Neuronal stem cell (in vitro differentiated cells): ENCODE results near the gene COTL1.
"Not testable (repeated sequence)": the region's sequence is repeated elsewhere in the genome, so short reads cannot be mapped to it uniquely, and the experiment has no call there.

Source experiments
- DNase-seq: peaks from one replicate; pipeline ENCODE4 v3.0.0-alpha.2; 2013; ENCODE audit warnings: low spot score
- H2AFZ ChIP-seq: one replicate; pipeline ENCODE4 v1.6.1; 2013; ENCODE audit warnings: mild to moderate bottlenecking, low read length, inconsistent platforms
- H2AK5ac ChIP-seq: 2 replicates; pipeline ENCODE4 v1.6.1; 2013; ENCODE audit warnings: low read depth, mild to moderate bottlenecking, inconsistent platforms, low read length, moderate library complexity, mixed read lengths
- H2BK120ac ChIP-seq: 2 replicates; pipeline ENCODE4 v1.6.1; 2013; ENCODE audit warnings: low read depth, mild to moderate bottlenecking, inconsistent platforms, low read length, moderate library complexity, mixed read lengths
- H2BK12ac ChIP-seq: one replicate; pipeline ENCODE4 v1.6.1; 2013; ENCODE audit warnings: low read length, inconsistent platforms
- H2BK15ac ChIP-seq: 2 replicates; pipeline ENCODE4 v1.6.1; 2013; ENCODE audit warnings: mild to moderate bottlenecking, low read length, inconsistent platforms, mixed read lengths
- H2BK5ac ChIP-seq: one replicate; pipeline ENCODE4 v1.6.1; 2013; ENCODE audit warnings: inconsistent platforms, mild to moderate bottlenecking, low read length, moderate library complexity
- H3K14ac ChIP-seq: one replicate; pipeline ENCODE4 v1.6.1; 2013; ENCODE audit warnings: low read length, inconsistent platforms
- H3K18ac ChIP-seq: 2 replicates; pipeline ENCODE4 v1.6.1; 2013; ENCODE audit warnings: low read length, inconsistent platforms
- H3K23ac ChIP-seq: 2 replicates; pipeline ENCODE4 v1.6.1; 2013; ENCODE audit warnings: low read depth, mild to moderate bottlenecking, mixed read lengths, low read length, inconsistent platforms; ENCODE audit not compliant: poor library complexity
- H3K27ac ChIP-seq: replicated peaks from 3 replicates; pipeline ENCODE4 v1.5.1; 2013; ENCODE audit warnings: low read length, inconsistent platforms
- H3K27me3 ChIP-seq, 3 experiments: 2 replicates each; pipeline ENCODE4 v1.6.1; 2013; ENCODE audit warnings: low read length in 3 of 3, mild to moderate bottlenecking in 2 of 3, inconsistent platforms in 1 of 3, low read depth in 1 of 3, mixed read lengths in 1 of 3, moderate library complexity in 1 of 3; ENCODE audit not compliant: control insufficient read depth in 3 of 3, insufficient read depth in 3 of 3
- H3K36me3 ChIP-seq, 2 donors: replicated peaks in 1 of 2; 2 replicates each; pipeline ENCODE4 v1.6.1; 2013; ENCODE audit warnings: low read length in 2 of 2; ENCODE audit not compliant: control insufficient read depth in 2 of 2, insufficient read depth in 2 of 2
- H3K4ac ChIP-seq: 2 replicates; pipeline ENCODE4 v1.6.1; 2013; ENCODE audit warnings: inconsistent platforms, mild to moderate bottlenecking, low read length, moderate library complexity
- H3K4me1 ChIP-seq, 2 donors: 1 replicate in 1 of 2; 2 replicates in 1 of 2; pipeline ENCODE4 v1.6.1; 2013; ENCODE audit warnings: low read length in 2 of 2, low read depth in 1 of 2; ENCODE audit not compliant: control insufficient read depth in 2 of 2, insufficient read depth in 1 of 2
- H3K4me2 ChIP-seq: one replicate; pipeline ENCODE4 v1.6.1; 2013; ENCODE audit warnings: mild to moderate bottlenecking, low read length, inconsistent platforms; ENCODE audit not compliant: insufficient read depth, poor library complexity, severe bottlenecking
- H3K4me3 ChIP-seq, 2 donors: 2 replicates each; pipeline ENCODE4 v1.5.1; 2013; ENCODE audit warnings: low read length in 2 of 2, mild to moderate bottlenecking in 2 of 2, inconsistent platforms in 1 of 2, moderate library complexity in 1 of 2
- H3K79me1 ChIP-seq: one replicate; pipeline ENCODE4 v1.6.1; 2013; ENCODE audit warnings: low read depth, mild to moderate bottlenecking, inconsistent platforms, low read length, moderate library complexity
- H3K9ac ChIP-seq: one replicate; pipeline ENCODE4 v1.6.1; 2013; ENCODE audit warnings: mild to moderate bottlenecking, low read depth, low read length, inconsistent platforms; ENCODE audit not compliant: poor library complexity
- H3K9me3 ChIP-seq, 2 donors: replicated peaks in 1 of 2; 2 replicates each; pipeline versions ENCODE3 to v1.6.1; 2013; ENCODE audit warnings: low read length in 2 of 2, mild to moderate bottlenecking in 2 of 2, inconsistent platforms in 1 of 2, low read depth in 1 of 2, mixed read lengths in 1 of 2, moderate library complexity in 1 of 2; ENCODE audit not compliant: control insufficient read depth in 2 of 2, insufficient read depth in 1 of 2
- H4K8ac ChIP-seq: one replicate; pipeline ENCODE4 v1.6.1; 2013; ENCODE audit warnings: low read depth, mild to moderate bottlenecking, inconsistent platforms, low read length, moderate library complexity
- H4K91ac ChIP-seq: one replicate; pipeline ENCODE4 v1.6.1; 2013; ENCODE audit warnings: low read length, low read depth, mild to moderate bottlenecking, inconsistent platforms; ENCODE audit not compliant: poor library complexity
- WGBS, 2 donors: extraction: QIAGEN DNeasy Blood & Tissue Kit; methylation state at CpG; one replicate each; pipeline ENCODE4 v1.1.7; 2013; ENCODE audit warnings: missing lambda C conversion rate in 2 of 2, mixed read lengths in 1 of 2; ENCODE audit not compliant: insufficient read length in 2 of 2, insufficient replicate concordance in 1 of 2; ENCODE audit errors: extremely low coverage in 2 of 2; 5-methylcytosine and 5-hydroxymethylcytosine counted together

COTL1 gene

DNA sequence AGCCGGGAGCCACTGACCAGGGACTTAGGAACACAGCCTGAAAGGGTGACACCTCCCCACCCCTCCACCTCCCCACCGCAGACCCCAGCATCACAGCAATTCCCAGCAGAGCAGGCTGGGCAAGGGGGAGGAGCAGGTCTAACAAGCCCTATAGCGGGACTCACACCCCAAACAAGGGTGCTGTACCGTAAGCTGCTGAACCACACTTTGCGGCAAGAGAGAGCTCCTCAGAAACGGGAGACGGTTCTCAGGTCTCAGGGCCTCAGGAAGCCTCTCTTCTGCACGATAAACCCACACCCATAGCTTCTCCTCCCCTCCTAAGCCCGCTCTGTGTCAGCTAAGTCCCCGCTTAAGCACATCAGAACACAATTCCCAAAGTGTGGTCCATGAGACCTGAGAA lies 11.7 kb upstream of the COTL1 start:
- no CpG with 5 or more reads among the region's 10 CpGs for WGBS, 2 donors
- no peak for DNase-seq
- no peak overlapping the region for H2BK12ac ChIP-seq
- no peak overlapping the region for H2AFZ ChIP-seq
- H3K4ac ChIP-seq = no peak overlapping the region
- no peaks in the 10 kb centered on the region for H3K27me3 ChIP-seq
- peak overlapping the region; percentile 36 for H3K18ac ChIP-seq
- H3K23ac ChIP-seq = no peak overlapping the region
- H4K8ac ChIP-seq = no peak overlapping the region
- no peak overlapping the region for H2AK5ac ChIP-seq
- H2BK120ac ChIP-seq = no peak overlapping the region
- H3K79me1 ChIP-seq = peaks cover 2% of the 10 kb centered on the region
- no peaks in the 10 kb centered on the region for H3K9me3 ChIP-seq
- peak overlapping the region; percentile 47 for H3K14ac ChIP-seq
- H3K4me2 ChIP-seq = no peak overlapping the region
- no peak overlapping the region for H4K91ac ChIP-seq
- no peak overlapping the region for H2BK15ac ChIP-seq
- H3K4me1 ChIP-seq = peaks cover 0 to 2% of the 10 kb centered on the region in 2 donors
- no peak overlapping the region for H3K4me3 ChIP-seq
- no peak overlapping the region for H3K9ac ChIP-seq
- H2BK5ac ChIP-seq = no peak overlapping the region
- no peaks in the 10 kb centered on the region for H3K36me3 ChIP-seq
- H3K27ac ChIP-seq = no peak overlapping the region

DNA sequence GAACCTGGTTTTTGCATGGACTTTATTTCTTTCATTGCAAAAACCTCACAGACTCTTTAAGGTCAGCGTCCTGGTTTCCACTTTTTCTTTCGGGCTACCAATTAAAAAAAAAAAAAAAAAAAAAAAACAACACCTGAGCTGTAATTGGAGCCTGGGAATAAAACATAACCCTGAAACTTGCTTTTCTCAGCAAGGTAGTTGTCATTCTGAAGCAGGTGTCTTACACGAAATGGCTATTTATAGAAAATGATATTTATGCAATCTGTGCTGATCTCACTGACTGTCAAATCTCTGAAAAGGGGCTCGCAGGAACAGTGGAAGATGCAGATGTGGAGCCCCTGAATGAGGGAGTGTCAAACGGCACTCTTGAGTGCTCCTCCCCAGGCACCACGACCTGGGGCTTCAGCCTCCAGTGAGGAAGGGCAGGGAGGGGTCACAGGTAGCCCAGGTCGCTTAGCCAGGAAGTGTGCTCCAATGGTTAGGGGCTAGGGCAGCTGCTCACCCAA lies 10.4 kb upstream of the COTL1 start:
- Histone ChIP-seq H3K4me1 (peaks cover 0 to 2% of the 10 kb centered on the region in 2 donors), H3K4me2 (no peak overlapping the region)
- no CpG with 5 or more reads among the region's 7 CpGs for WGBS, 2 donors

DNA sequence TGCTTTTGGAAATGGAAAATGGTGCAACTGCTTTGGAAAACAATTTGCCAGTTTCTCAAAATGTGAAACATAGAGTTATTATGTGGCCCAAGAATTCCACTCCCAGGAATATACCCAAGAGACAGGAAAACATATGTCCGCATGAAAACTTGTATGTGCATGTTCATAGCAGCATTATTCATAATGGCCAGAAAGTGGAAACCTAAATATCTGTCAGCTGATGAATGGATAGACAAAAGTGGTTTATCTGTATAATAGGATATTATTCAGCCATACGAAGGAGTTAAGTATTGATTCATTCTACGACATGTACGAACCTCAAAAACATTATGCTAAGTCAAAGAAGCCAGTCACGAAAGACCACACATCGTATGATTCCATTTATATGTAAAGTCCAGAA lies 7.7 kb upstream of the COTL1 start:
- Histone ChIP-seq H2AFZ (no peak overlapping the region), H3K9ac (no peak overlapping the region), H3K27me3 (no peaks in the 10 kb centered on the region), H3K27ac (no peak overlapping the region), H3K79me1 (no peaks in the 10 kb centered on the region), H3K4me3 (no peak overlapping the region), H2BK12ac (no peak overlapping the region), H3K4ac (no peak overlapping the region), H2AK5ac (no peak overlapping the region), H4K8ac (no peak overlapping the region), H4K91ac (no peak overlapping the region), H3K36me3 (no peaks in the 10 kb centered on the region), H3K14ac (no peak overlapping the region), H3K23ac (no peak overlapping the region), H3K18ac (no peak overlapping the region), H3K4me2 (no peak overlapping the region), H2BK15ac (no peak overlapping the region), H3K9me3 (no peaks in the 10 kb centered on the region), H2BK5ac (no peak overlapping the region), H2BK120ac (no peak overlapping the region), H3K4me1 (peaks cover 2 to 5% of the 10 kb centered on the region in 2 donors)
- DNase-seq = no peak
- WGBS, 2 donors = no CpG with 5 or more reads among the region's 6 CpGs

More for the DNA sequence above, 10.4 kb upstream of the COTL1 start:
- Histone ChIP-seq H3K4ac (no peak overlapping the region), H3K4me3 (no peak overlapping the region), H3K18ac (no peak overlapping the region), H2BK5ac (no peak overlapping the region), H4K8ac (no peak overlapping the region), H2BK15ac (no peak overlapping the region), H3K9me3 (no peaks in the 10 kb centered on the region), H3K27ac (no peak overlapping the region), H2AFZ (no peak overlapping the region), H3K36me3 (no peaks in the 10 kb centered on the region), H3K23ac (no peak overlapping the region), H2BK120ac (no peak overlapping the region), H3K27me3 (no peaks in the 10 kb centered on the region), H3K79me1 (no peaks in the 10 kb centered on the region), H3K14ac (no peak overlapping the region), H3K9ac (no peak overlapping the region), H4K91ac (no peak overlapping the region), H2AK5ac (no peak overlapping the region), H2BK12ac (no peak overlapping the region)
- DNase-seq = no peak

DNA sequence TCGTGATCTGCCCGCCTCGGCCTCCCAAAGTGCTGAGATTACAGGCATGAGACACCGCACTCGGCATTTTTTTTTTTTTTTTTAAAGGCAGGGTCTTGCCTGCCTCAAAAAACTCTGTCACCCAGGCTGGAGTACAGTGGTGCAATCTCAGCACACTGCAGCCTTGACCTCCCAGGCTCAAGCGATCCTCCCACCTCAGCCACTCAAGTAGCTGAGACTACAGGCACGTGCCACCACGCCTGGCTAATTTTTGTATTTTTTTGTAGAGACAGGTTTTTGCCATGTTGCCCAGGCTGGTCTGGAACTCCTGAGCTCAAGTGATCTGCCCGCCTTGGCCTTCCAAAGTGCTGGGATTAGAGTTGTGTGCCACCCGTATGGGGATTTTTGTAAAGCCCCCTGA lies 3.0 kb upstream of the COTL1 start:
- WGBS, 2 donors = no CpG with 5 or more reads among the region's 10 CpGs

More for the DNA sequence above, 3.0 kb upstream of the COTL1 start:
- not testable (repeated sequence) for H3K4ac ChIP-seq, H2BK5ac ChIP-seq, H2BK12ac ChIP-seq, H3K9ac ChIP-seq, H3K14ac ChIP-seq, H3K4me2 ChIP-seq, H3K36me3 ChIP-seq, H3K4me3 ChIP-seq, H2AK5ac ChIP-seq, DNase-seq, H2BK15ac ChIP-seq, H2AFZ ChIP-seq, H3K18ac ChIP-seq, H3K9me3 ChIP-seq, H2BK120ac ChIP-seq, H3K23ac ChIP-seq, H4K8ac ChIP-seq, H3K27me3 ChIP-seq, H4K91ac ChIP-seq, H3K79me1 ChIP-seq, H3K27ac ChIP-seq
- H3K4me1 ChIP-seq = peaks cover 8 to 14% of the 10 kb centered on the region in 2 donors
